Neutrophil (primary cell): ENCODE data around the gene SHC1.

Experiments used
- H3K27ac ChIP-seq: fragments of 200-600 bp; sonication (generic); 2 replicates; pipeline ENCODE4 v1.5.1; 2016; ENCODE audit warnings: mild to moderate bottlenecking, moderate library complexity
- H3K27me3 ChIP-seq: fragments of 200-600 bp; sonication (generic); 2 replicates; pipeline ENCODE4 v1.6.0; 2016; ENCODE audit warnings: mild to moderate bottlenecking
- H3K36me3 ChIP-seq: fragments of 200-600 bp; sonication (generic); 2 replicates; pipeline ENCODE4 v1.5.1; 2017
- H3K4me1 ChIP-seq, 2 experiments: fragments of 200-600 bp in 1 of 2; sonication (generic) in 1 of 2; 1 replicate in 1 of 2; 2 replicates in 1 of 2; pipeline versions ENCODE4 v1.5.1 to v1.6.1; 2013 to 2016; ENCODE audit warnings: low read depth in 1 of 2, low read length in 1 of 2, mild to moderate bottlenecking in 1 of 2, moderate library complexity in 1 of 2; ENCODE audit not compliant: control insufficient read depth in 1 of 2, insufficient read depth in 1 of 2
- H3K4me3 ChIP-seq, 2 experiments: fragments of 200-600 bp in 1 of 2; sonication (generic) in 1 of 2; 1 replicate in 1 of 2; 2 replicates in 1 of 2; pipeline ENCODE4 v1.5.1; 2013 to 2016; ENCODE audit warnings: low read depth in 1 of 2, low read length in 1 of 2, mild to moderate bottlenecking in 1 of 2, moderate library complexity in 1 of 2
- H3K9me3 ChIP-seq: fragments of 200-600 bp; sonication (generic); 2 replicates; pipeline ENCODE4 v1.5.1; 2016
- TF ChIP-seq, protein P1 (sequence below): fragments of 200-600 bp; sonication (generic); IDR thresholded peaks from 2 replicates; pipeline ENCODE4 v1.5.1; 2016; ENCODE audit warnings: antibody characterized with exemption

The SHC1 gene

DNA sequence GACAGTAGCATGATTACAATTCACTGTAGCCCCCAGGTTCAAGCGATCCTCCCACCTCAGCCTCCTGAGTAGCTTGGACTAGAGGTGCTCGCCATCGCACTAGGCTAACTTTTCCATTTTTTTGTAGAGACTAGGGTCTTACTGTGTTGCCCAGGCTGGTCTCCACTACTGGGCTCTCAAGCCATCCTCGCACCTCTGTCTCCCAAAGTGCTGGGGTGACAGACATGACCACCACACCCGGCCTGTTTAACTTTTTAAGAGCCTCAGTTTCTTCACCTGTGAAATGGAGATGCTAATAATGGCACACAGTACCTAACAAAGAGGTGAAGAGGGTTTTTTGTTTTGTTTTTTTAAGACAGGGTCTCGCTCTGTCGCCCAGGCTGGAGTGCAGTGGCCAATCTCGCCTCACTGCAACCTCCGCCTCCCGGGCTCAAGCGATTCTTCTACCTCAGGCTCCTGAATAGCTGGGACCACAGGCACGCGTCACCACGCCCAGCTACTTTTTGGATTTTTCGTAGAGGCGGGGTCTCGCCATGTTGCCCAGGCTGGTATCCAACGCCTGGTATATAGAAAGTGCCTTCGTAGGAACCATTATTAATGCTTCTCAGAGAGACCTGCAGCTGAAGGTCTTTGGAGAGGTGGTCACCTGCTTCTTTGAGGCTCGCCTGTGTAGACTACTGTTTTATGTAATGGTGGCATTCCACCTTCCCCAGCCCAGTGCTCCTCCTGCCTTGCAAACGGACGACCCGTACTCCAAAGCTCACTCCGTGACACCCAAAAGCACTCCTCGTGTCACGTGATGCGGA is 34.6 kb downstream of the SHC1 start:
- H3K4me1 ChIP-seq = peaks cover 14 to 16% of the 10 kb centered on the region in 2 experiments
- H3K9me3 ChIP-seq = no peaks in the 10 kb centered on the region
- H3K27ac ChIP-seq = peak overlapping the region; percentile 99
- H3K4me3 ChIP-seq = peak overlapping the region; percentile 77 to 96
- TF ChIP-seq, protein P1, sequence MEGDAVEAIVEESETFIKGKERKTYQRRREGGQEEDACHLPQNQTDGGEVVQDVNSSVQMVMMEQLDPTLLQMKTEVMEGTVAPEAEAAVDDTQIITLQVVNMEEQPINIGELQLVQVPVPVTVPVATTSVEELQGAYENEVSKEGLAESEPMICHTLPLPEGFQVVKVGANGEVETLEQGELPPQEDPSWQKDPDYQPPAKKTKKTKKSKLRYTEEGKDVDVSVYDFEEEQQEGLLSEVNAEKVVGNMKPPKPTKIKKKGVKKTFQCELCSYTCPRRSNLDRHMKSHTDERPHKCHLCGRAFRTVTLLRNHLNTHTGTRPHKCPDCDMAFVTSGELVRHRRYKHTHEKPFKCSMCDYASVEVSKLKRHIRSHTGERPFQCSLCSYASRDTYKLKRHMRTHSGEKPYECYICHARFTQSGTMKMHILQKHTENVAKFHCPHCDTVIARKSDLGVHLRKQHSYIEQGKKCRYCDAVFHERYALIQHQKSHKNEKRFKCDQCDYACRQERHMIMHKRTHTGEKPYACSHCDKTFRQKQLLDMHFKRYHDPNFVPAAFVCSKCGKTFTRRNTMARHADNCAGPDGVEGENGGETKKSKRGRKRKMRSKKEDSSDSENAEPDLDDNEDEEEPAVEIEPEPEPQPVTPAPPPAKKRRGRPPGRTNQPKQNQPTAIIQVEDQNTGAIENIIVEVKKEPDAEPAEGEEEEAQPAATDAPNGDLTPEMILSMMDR = no peak
- no peaks in the 10 kb centered on the region for H3K36me3 ChIP-seq
- H3K27me3 ChIP-seq = no peaks in the 10 kb centered on the region

DNA sequence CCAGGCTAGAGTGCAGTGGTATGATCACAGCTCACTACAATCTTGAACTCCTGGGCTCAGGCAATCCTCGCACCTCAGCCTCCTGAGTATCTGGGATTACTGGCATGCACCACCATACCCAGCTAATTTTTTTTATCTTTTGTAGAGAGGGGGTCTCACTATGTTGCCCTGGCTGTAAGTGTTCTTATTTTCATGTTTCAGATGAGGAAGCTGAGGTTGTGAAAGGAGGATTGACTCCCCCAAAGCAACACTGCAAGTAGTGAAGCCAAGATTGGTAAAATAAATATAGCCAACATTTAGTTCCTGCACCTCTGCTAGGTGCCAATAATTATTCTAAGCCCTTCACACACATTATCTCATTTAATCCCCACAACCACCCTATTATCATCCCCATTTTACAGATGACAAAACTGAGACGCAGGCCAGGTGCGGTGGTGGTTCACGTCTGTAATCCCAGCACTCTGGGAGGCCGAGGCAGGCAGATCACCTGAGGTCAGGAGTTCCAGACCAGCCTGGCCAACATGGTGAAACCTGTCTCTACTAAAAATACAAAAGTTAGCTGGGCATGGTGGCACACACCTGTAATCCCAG is 36.1 kb downstream of the SHC1 start:
- TF ChIP-seq, protein P1 = no peak
- Histone ChIP-seq H3K9me3 (no peaks in the 10 kb centered on the region), H3K36me3 (no peaks in the 10 kb centered on the region), H3K27ac (no peak overlapping the region), H3K27me3 (no peaks in the 10 kb centered on the region), H3K4me1 (peaks cover 14 to 16% of the 10 kb centered on the region in 2 experiments), H3K4me3 (no peak overlapping the region)

DNA sequence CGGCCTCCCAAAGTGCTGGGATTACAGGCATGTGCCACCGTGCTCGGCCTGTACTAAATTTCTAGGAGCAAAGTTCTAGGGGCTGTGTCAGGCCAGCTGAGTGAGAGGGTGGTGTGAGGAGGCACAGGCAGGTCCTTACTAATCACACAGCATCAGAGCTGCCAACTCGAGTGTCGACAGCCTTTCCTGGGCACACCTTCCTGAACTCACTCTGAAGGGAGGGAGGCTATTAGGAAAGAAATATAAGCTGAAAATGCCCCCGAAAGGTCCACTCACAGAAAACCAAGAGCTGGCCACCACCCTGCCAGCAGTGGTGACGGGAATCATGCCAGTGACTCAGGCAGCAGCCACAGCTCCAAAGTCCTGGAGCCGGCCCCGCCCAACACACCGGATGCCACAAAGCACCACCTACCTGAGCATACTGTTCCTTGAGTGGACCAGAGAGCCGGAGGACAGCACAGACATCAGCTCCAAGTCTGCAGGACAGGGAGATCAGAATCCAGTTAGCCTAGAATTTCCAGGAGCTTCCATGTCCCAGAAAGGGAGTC is 38.5 kb downstream of the SHC1 start:
- no peak overlapping the region for H3K4me3 ChIP-seq
- H3K36me3 ChIP-seq = no peaks in the 10 kb centered on the region
- peaks cover 7 to 10% of the 10 kb centered on the region in 2 experiments for H3K4me1 ChIP-seq
- no peak overlapping the region for H3K27ac ChIP-seq
- TF ChIP-seq, protein P1 = no peak
- no peaks in the 10 kb centered on the region for H3K27me3 ChIP-seq
- H3K9me3 ChIP-seq = no peaks in the 10 kb centered on the region

DNA sequence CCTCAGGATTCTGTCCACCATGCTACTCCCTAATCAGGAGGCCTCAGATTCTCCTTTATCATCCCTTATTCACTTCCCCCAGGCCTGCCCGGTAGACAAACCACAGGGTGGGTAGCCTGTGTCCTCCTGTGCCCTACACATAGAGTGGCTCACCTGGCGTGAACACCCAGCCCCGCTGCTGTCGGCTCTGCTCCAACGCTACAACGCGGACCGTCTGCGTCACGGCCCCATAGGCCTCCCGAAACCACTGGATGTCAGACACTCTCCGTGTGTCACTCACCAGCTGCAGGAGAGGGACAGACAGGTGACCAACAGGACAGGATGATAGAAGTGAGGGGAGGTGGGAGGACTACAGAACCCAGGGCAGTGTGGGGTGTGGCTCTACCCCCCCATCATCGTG is 44.3 kb downstream of the SHC1 start:
- H3K27ac ChIP-seq = peak overlapping the region; percentile 59
- no peaks in the 10 kb centered on the region for H3K36me3 ChIP-seq
- H3K4me1 ChIP-seq = peaks cover 15 to 21% of the 10 kb centered on the region in 2 experiments
- H3K27me3 ChIP-seq = no peaks in the 10 kb centered on the region
- H3K4me3 ChIP-seq = no peak overlapping the region
- TF ChIP-seq, protein P1 = no peak
- H3K9me3 ChIP-seq = no peaks in the 10 kb centered on the region

DNA sequence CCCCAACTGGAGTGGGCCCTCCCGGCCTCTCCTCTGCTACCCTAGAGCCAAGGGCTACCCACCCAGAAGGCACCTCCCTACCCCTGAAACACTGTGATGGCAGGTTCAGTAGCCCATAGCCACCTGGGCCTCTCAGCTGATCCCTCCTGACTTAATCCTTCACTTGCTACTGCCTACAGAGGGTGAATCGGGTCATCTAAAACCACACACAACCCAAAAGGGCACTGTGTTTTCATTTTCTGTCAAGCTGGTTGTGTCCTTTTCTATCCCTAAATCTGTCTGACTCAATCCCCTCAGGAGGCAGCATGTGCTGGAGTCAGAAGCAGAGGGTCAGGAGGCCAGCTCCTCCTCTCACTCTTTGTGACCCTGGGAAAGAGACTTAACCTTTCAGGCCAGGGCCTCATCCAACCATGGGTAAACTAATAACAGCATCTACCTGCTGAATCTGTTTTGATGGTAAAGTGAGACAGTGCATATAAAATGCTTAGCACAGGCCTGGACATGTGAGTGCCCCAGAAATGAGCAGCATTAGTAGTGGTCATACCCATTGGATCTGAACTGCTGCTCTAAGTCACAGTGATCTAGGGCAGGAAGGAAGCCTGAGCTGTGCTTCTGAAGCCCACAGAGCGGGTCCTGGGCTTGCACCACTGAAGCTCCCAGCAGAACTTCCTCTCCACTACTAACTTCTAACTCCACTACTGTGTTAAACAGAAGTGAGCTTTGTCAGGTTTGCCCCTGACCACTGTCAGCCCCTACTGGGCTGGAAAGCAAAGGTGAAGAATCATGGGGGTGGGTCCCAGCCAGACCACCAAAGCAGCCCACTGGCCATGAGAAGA is 45.0 kb downstream of the SHC1 start:
- TF ChIP-seq, protein P1 = no peak
- H3K27ac ChIP-seq = peak overlapping the region; percentile 59

More for the DNA sequence above, 45.0 kb downstream of the SHC1 start:
- H3K4me1 ChIP-seq = peaks cover 15 to 21% of the 10 kb centered on the region in 2 experiments
- no peaks in the 10 kb centered on the region for H3K9me3 ChIP-seq
- H3K27me3 ChIP-seq = no peaks in the 10 kb centered on the region
- no peak overlapping the region for H3K4me3 ChIP-seq
- H3K36me3 ChIP-seq = no peaks in the 10 kb centered on the region
